ENCODE results near the gene LRIG1.

The LRIG1 gene

GRCh38 chr3:66335671-66336070, 165.2 kb downstream of the LRIG1 start:
- DNase-seq = no peak

Measured in CD4-positive, alpha-beta T cell treated with Interferon alpha-2 for 1 hour (primary cell).